ELR (cell line): Measurements from ENCODE around the gene NUTM2G.
"Not testable (repeated sequence)": the region's sequence is repeated elsewhere in the genome, so short reads cannot be mapped to it uniquely, and the experiment has no call there.

Experiments used
- DNase-seq: peaks from one replicate; pipeline ENCODE4 v3.0.0-alpha.2; 2015; ENCODE audit warnings: low read depth

NUTM2G gene

GRCh38 chr9:96928543-96928942, at the start of gene NUTM2G:
Gene NUTM2G (plus strand): TSS chr9:96928843. CDS start chr9:96929025, 182 bp downstream.
- not testable (repeated sequence) for DNase-seq

GRCh38 chr9:96883922-96884321, 44.7 kb upstream of the NUTM2G start:
- no peak for DNase-seq

GRCh38 chr9:96884443-96884842, 44.2 kb upstream of the NUTM2G start:
- DNase-seq, result peak; percentile 92

GRCh38 chr9:96885424-96885823, 43.2 kb upstream of the NUTM2G start:
- no peak for DNase-seq

GRCh38 chr9:96888591-96888990, 40.1 kb upstream of the NUTM2G start:
- DNase-seq, result no peak

GRCh38 chr9:96892131-96892530, 36.5 kb upstream of the NUTM2G start:
- DNase-seq, result no peak

GRCh38 chr9:96900010-96900409, 28.6 kb upstream of the NUTM2G start:
- DNase-seq, result not testable (repeated sequence)

- DNase-seq, result not testable (repeated sequence)
Observed at GRCh38 chr9:96904947-96905722, 23.5 kb upstream of the NUTM2G start.

GRCh38 chr9:96908479-96908878, 20.2 kb upstream of the NUTM2G start:
- not testable (repeated sequence) for DNase-seq

GRCh38 chr9:96915539-96915938, 13.1 kb upstream of the NUTM2G start:
- DNase-seq, result not testable (repeated sequence)

- not testable (repeated sequence) for DNase-seq
Observed at GRCh38 chr9:96916531-96916930, 12.1 kb upstream of the NUTM2G start.

GRCh38 chr9:96918550-96918949, 10.1 kb upstream of the NUTM2G start:
- not testable (repeated sequence) for DNase-seq

- not testable (repeated sequence) for DNase-seq
Observed at GRCh38 chr9:96920803-96921202, 7.8 kb upstream of the NUTM2G start.

- DNase-seq, result not testable (repeated sequence)
Observed at GRCh38 chr9:96925587-96925986, 3.1 kb upstream of the NUTM2G start.

- not testable (repeated sequence) for DNase-seq
Observed at GRCh38 chr9:96931665-96932064, 3.0 kb downstream of the NUTM2G start.

- not testable (repeated sequence) for DNase-seq
Observed at GRCh38 chr9:96934097-96934496, 5.5 kb downstream of the NUTM2G start.

GRCh38 chr9:96934706-96935105, 6.1 kb downstream of the NUTM2G start:
- DNase-seq, result not testable (repeated sequence)

GRCh38 chr9:96935401-96935800, 6.8 kb downstream of the NUTM2G start:
- DNase-seq, result not testable (repeated sequence)

GRCh38 chr9:96937442-96937841, 8.8 kb downstream of the NUTM2G start:
- DNase-seq, result not testable (repeated sequence)

- DNase-seq, result not testable (repeated sequence)
Observed at GRCh38 chr9:96938957-96939665, 10.5 kb downstream of the NUTM2G start.

- DNase-seq, result not testable (repeated sequence)
Observed at GRCh38 chr9:96940982-96941381, 12.3 kb downstream of the NUTM2G start.

- not testable (repeated sequence) for DNase-seq
Observed at GRCh38 chr9:96941628-96942027, 13.0 kb downstream of the NUTM2G start.

- DNase-seq, result not testable (repeated sequence)
Observed at GRCh38 chr9:96942181-96942580, 13.5 kb downstream of the NUTM2G start.
